DMS 273 (cell line): ENCODE measurements around the gene NBAS.

Experiments
- DNase-seq: peaks from one replicate; lab custom pipeline; 2025; ENCODE audit not compliant: unreplicated experiment; lab: John Stamatoyannopoulos, UW

The NBAS gene

DNA sequence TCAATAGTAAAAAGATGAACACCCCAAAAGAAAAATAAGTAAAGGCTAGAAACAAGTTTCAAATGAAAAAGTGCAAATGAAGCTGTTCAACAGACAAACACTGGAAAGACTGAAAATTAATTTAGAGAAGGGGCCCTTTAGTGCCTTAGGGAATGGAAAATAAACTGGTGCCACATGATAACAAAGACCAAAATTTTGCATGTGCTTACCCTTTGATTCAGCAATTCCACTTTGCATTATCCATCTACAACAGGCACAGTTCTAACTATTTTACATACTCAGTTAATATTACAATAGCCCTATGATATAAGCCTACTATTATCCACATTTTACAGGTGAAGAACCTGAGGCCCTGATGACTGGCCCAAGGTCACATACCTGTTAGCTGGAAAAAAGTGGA is 183.9 kb downstream of the NBAS start:
- no peak for DNase-seq

- DNase-seq: no peak
Observed at GRCh38 chr2:15372019-15372418, 189.1 kb downstream of the NBAS start.

- DNase-seq: no peak
Observed at GRCh38 chr2:15369129-15369528, 192.0 kb downstream of the NBAS start.

GRCh38 chr2:15367715-15368114 is 193.4 kb downstream of the NBAS start:
- no peak for DNase-seq

- DNase-seq: no peak
Observed at GRCh38 chr2:15367205-15367604, 193.9 kb downstream of the NBAS start.

DNA sequence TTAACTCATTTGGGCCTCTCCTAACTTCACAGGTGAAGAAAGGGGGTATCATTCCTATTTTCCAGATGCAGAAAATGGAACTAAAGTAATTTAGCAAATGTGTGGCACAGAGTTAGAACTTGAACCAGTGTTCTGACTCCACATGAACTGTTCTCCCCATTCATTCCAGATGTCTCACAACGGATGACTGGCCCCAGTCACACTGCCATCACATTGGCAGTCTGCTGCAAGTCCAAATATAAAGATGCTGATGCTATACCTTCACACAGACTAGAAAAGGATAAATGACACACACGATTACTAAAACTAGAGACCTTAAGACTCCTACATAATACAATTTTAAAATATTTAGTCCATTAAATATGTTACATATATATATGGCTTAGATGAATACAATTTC is 195.7 kb downstream of the NBAS start:
- no peak for DNase-seq

- no peak for DNase-seq
Observed at GRCh38 chr2:15364561-15364960, 196.6 kb downstream of the NBAS start.

DNA sequence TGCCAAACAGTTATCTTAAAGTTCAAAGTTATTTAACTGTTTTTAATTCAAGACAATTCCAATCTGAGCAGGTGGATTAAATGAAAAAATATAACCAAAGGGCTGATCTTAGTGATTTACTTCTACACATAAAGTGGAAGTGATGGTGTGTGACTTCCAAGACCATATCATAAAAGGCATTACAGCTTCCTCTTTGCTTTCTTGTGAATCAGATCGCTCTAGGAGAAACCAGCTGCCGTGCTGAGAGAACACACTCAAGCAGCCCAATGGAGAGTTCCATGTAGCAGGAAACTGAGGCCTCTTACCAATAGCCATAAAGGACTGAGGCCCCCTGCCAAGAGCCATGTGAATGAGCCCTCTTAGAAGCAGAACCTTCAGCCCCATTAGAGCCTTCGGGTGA is 197.4 kb downstream of the NBAS start:
- DNase-seq: no peak

GRCh38 chr2:15363142-15363541 is 198.0 kb downstream of the NBAS start:
- no peak for DNase-seq

GRCh38 chr2:15359716-15360531 is 201.2 kb downstream of the NBAS start:
- no peak for DNase-seq

GRCh38 chr2:15357922-15358321 is 203.2 kb downstream of the NBAS start:
- DNase-seq: no peak

GRCh38 chr2:15357186-15357585 is 203.9 kb downstream of the NBAS start:
- no peak for DNase-seq

- DNase-seq: no peak
Observed at GRCh38 chr2:15355386-15355785, 205.7 kb downstream of the NBAS start.

DNA sequence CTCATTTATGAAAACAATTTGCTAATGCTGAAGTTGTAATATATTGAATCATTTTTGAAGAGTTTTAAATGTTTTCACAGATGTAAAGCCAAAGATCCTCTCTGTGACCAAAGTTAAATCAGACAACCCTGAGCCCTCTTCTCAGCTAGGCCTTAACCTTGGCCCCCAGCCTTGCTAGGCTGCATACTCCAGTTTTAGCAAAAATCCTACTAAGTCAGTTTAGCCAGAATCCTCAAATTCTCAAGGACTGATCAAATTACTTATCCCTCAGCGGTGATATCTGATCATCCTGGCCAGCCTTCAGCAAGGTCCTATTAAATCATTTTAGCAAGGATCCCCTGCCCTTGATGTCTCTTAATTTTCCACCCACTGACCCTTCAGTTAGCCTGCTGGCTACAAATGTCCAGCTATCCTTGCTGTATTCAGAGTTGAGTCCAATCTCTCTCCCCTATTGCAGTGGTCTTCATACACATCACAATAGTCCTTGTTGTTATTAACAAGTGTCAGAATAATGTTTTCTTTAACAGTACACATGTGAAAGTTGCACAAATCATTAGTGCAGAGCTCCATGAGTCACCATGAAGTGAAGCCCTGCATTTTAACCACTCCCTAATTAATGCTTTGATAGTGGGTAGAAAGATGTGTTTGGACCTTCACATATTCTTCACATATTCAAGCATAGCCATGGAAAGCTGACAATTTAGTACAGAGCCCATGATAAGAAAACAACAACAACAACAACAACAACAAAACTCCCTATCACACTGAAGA is 206.4 kb downstream of the NBAS start:
- DNase-seq: no peak

GRCh38 chr2:15352363-15352762 is 208.8 kb downstream of the NBAS start:
- no peak for DNase-seq

DNA sequence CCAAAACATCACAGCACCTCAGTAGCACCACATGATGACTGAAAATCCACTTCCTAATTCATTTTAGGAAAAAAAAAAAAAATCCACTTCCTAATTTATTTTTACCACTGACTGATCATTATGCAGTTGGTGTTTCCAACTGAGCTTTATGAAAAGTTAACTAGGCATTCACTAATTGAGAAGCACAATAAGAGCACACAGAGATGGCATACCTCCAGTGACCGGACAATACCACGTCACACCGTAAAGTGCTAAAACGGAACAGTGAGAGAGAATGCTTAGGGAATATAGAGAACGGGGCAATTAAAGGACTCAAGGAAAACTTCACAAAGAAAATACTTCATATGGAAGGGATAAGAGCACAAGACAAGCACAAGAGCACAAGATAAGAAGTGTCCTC is 212.5 kb downstream of the NBAS start:
- no peak for DNase-seq

- DNase-seq: no peak
Observed at GRCh38 chr2:15348045-15348444, 213.1 kb downstream of the NBAS start.

DNA sequence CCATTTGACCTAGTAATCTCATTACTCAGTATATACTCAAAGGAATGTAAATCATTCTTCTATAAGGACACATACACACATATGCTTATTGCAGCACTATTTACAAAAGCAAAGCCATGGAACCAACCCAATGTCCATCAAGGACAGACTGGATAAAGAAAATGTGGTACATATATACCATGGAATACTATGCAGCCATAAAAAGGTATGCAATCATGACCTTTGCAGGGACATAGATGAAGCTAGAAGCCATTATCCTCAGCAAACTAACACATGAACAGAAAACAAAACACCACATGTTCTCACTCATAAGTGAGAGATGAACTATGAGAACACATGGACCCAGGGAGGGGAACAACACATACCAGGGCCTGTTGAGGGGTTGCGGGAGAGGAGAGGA is 214.5 kb downstream of the NBAS start:
- no peak for DNase-seq

DNA sequence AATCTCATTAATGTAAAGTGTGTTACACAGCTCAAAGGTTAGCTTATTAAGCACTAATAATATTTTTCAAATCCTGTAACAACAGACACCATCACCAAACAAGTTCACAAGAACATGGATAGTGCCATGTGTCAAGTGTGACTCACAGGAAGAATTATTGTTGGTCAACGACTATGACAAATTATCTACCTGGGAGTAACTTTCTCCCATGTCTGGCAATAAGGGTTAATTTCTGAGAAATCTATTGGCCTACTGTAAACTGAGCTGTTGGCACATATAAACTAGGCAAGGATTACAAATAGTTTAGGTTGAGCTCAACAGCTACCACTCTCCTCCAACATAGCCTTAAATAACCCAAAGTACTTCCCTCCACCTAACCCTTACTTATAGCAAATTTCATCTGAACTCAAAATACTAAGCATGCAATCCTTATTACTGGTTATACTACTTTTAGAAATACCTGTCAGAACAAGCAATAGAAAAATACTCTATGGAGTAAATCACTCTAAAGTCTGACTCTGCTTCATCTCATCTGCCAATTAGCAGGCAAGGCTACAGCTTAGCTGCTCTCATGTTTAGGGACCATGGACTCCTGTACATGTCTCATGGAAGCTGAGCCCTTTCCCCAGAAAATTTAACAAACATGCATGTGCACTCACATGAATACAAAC is 223.0 kb downstream of the NBAS start:
- DNase-seq: no peak

DNA sequence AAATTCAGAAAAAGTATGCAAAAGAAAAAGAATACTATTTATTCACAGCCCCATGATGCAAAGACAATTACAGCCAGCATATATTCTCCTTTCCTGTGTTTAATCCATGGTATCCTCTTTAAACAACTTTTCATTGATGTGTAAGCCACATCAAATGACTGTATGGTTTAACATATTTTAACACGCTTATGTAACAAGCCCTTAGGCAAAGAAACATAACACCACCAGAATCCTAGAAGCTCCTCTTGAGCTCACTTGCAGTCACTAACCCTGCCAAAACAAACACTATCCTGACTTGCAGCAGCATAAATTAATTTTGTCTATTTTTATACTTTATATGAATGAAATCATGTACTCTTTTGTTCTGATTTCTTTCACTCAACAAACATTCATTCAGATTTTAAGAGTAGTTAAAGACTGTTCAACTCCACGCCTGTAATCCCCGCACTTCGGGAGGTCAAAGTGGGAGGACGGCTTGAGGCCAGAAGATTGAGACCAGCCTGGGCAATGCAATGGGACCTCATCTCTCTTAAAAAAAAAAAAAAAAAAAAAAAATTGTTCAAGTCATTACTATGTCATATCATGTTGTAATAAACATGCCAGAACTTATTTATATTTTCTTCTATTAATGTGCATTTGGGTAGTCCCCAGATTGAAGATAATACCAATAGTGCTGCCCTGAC is 226.3 kb downstream of the NBAS start:
- DNase-seq: peak; percentile 63

GRCh38 chr2:15331787-15332186 is 229.3 kb downstream of the NBAS start:
- no peak for DNase-seq
